ENCODE measurements around the gene ATXN7L1.

Gene ATXN7L1

GRCh38 chr7:105674200-105674920, 202.0 kb downstream of the ATXN7L1 start:
- H3K9me2 ChIP-seq (replicated peaks; ENCODE audit: insufficient read depth, low read length), result no peaks in the 10 kb centered on the region
- H3K27ac ChIP-seq (ENCODE audit: low read length), result no peak overlapping the region
- no peaks in the 10 kb centered on the region for H3K27me3 ChIP-seq (replicated peaks; ENCODE audit: insufficient read depth, low read length)
- H3K79me2 ChIP-seq (ENCODE audit: low read length), result no peaks in the 10 kb centered on the region
- H2AFZ ChIP-seq (ENCODE audit: low read length), result no peak overlapping the region
- no peak for DNase-seq
- H3K36me3 ChIP-seq (replicated peaks; ENCODE audit: insufficient read depth, low read length), result no peaks in the 10 kb centered on the region
- no peak overlapping the region for H3K4me3 ChIP-seq (ENCODE audit: low read length)
- H3K9ac ChIP-seq (ENCODE audit: low read length), result no peak overlapping the region
- TF ChIP-seq CTCF (IDR thresholded peaks at IDR 0.05; ENCODE audit: low read length), result no peak
- TF ChIP-seq EZH2 (optimal IDR thresholded peaks at IDR 0.05; ENCODE audit: low read depth, low read length), result no peak
- no peak for TF ChIP-seq EZH2phosphoT487 (IDR thresholded peaks at IDR 0.05; ENCODE audit: low read length)
- H3F3A ChIP-seq (ENCODE audit: insufficient read depth, low read length), result no peaks in the 10 kb centered on the region
- no peaks in the 10 kb centered on the region for H3K4me1 ChIP-seq (ENCODE audit: low read length)
- no peak overlapping the region for H3K4me2 ChIP-seq (ENCODE audit: low read depth, low read length)
- no peaks in the 10 kb centered on the region for H3K9me3 ChIP-seq (replicated peaks; ENCODE audit: insufficient read depth, low read length)
- no peaks in the 10 kb centered on the region for H4K20me1 ChIP-seq (ENCODE audit: insufficient read depth, low read length)

GRCh38 chr7:105673367-105674084, 202.9 kb downstream of the ATXN7L1 start:
- TF ChIP-seq EZH2phosphoT487 (IDR thresholded peaks at IDR 0.05; ENCODE audit: low read length) (no peak), EZH2 (optimal IDR thresholded peaks at IDR 0.05; ENCODE audit: low read depth, low read length) (no peak), CTCF (IDR thresholded peaks at IDR 0.05; ENCODE audit: low read length) (no peak)
- H3F3A ChIP-seq (ENCODE audit: insufficient read depth, low read length), result no peaks in the 10 kb centered on the region
- H3K9me3 ChIP-seq (replicated peaks; ENCODE audit: insufficient read depth, low read length), result no peaks in the 10 kb centered on the region
- no peaks in the 10 kb centered on the region for H3K36me3 ChIP-seq (replicated peaks; ENCODE audit: insufficient read depth, low read length)
- no peaks in the 10 kb centered on the region for H3K79me2 ChIP-seq (ENCODE audit: low read length)
- H3K27ac ChIP-seq (ENCODE audit: low read length), result no peak overlapping the region
- H3K4me2 ChIP-seq (ENCODE audit: low read depth, low read length), result no peak overlapping the region
- H2AFZ ChIP-seq (ENCODE audit: low read length), result no peak overlapping the region
- H4K20me1 ChIP-seq (ENCODE audit: insufficient read depth, low read length), result no peaks in the 10 kb centered on the region
- no peaks in the 10 kb centered on the region for H3K27me3 ChIP-seq (replicated peaks; ENCODE audit: insufficient read depth, low read length)
- H3K4me1 ChIP-seq (ENCODE audit: low read length), result no peaks in the 10 kb centered on the region
- H3K9ac ChIP-seq (ENCODE audit: low read length), result no peak overlapping the region
- H3K4me3 ChIP-seq (ENCODE audit: low read length), result no peak overlapping the region
- H3K9me2 ChIP-seq (replicated peaks; ENCODE audit: insufficient read depth, low read length), result no peaks in the 10 kb centered on the region
- no peak for DNase-seq

GRCh38 chr7:105672801-105673200, 203.6 kb downstream of the ATXN7L1 start:
- Histone ChIP-seq H3K9ac (ENCODE audit: low read length) (no peak overlapping the region), H3K4me1 (ENCODE audit: low read length) (no peaks in the 10 kb centered on the region), H4K20me1 (ENCODE audit: insufficient read depth, low read length) (no peaks in the 10 kb centered on the region), H3K36me3 (replicated peaks; ENCODE audit: insufficient read depth, low read length) (no peaks in the 10 kb centered on the region), H3K27ac (ENCODE audit: low read length) (no peak overlapping the region), H3K9me2 (replicated peaks; ENCODE audit: insufficient read depth, low read length) (no peaks in the 10 kb centered on the region), H3K4me3 (ENCODE audit: low read length) (no peak overlapping the region), H3K4me2 (ENCODE audit: low read depth, low read length) (no peak overlapping the region), H3F3A (ENCODE audit: insufficient read depth, low read length) (no peaks in the 10 kb centered on the region), H2AFZ (ENCODE audit: low read length) (no peak overlapping the region), H3K27me3 (replicated peaks; ENCODE audit: insufficient read depth, low read length) (no peaks in the 10 kb centered on the region), H3K79me2 (ENCODE audit: low read length) (no peaks in the 10 kb centered on the region), H3K9me3 (replicated peaks; ENCODE audit: insufficient read depth, low read length) (no peaks in the 10 kb centered on the region)
- no peak for TF ChIP-seq CTCF (IDR thresholded peaks at IDR 0.05; ENCODE audit: low read length)
- TF ChIP-seq EZH2phosphoT487 (IDR thresholded peaks at IDR 0.05; ENCODE audit: low read length), result no peak
- TF ChIP-seq EZH2 (optimal IDR thresholded peaks at IDR 0.05; ENCODE audit: low read depth, low read length), result no peak
- no peak for DNase-seq

Data from MM.1S (cell line).